HG03095 (cell line): ENCODE data around the gene IL1R1.

ENCODE experiments used
- ATAC-seq: cut with Tn5 transposase; IDR thresholded peaks from one replicate; pipeline ENCODE4 v1.9.1; 2021; ENCODE audit warnings: moderate library complexity; ENCODE audit not compliant: unreplicated experiment

Gene IL1R1

DNA sequence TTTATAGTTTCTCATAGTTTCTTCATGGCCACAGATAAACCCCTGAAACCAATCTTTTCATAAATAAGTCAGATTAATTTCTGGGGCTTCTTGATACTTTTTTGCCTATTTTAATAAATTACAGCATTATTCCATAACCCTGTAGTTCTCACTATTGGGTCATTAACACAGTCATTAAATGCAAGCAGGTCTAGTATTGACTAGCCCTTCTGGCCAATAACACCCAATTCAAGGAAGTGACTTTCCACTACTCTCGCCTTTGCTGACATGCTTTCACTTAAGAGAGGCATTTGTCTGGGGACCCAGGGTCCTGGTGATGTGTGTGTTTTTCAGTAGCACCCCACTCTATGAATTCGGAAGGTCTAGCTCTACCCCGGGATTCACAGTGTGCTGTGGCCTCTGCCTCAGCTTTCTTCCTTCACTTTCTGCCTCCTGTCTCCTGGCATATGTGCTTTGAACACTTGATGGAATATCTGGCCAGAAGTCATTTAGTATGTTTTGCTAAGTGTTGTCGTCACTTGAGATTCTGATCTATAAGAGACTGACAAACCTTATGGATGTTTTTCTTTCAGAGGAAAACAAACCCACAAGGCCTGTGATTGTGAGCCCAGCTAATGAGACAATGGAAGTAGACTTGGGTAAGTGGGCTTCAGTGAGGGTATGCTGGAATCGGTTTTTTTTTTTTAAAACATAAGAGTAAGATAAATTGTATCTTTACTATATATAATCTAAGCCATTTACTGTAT is 25.7 kb downstream of the IL1R1 start:
- no peak for ATAC-seq

DNA sequence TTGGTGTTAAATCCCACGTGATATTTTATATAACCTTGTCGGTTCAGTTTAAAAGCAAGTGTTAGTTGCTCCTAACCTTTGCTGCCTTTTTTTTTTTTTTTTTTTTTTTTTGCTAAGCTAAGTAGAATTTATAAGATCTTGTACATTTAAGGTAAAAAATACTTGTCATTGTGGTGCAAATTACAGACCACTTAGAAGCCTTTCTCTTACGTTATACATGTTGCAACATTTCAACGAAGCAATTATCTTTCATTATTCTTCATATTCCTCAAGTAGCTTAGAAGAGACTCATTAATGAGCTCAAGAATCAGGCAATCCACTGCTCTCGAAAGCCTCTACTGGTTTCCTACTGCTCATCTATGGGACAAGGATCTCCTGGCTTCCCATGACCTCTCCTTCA is 29.4 kb downstream of the IL1R1 start:
- no peak for ATAC-seq

DNA sequence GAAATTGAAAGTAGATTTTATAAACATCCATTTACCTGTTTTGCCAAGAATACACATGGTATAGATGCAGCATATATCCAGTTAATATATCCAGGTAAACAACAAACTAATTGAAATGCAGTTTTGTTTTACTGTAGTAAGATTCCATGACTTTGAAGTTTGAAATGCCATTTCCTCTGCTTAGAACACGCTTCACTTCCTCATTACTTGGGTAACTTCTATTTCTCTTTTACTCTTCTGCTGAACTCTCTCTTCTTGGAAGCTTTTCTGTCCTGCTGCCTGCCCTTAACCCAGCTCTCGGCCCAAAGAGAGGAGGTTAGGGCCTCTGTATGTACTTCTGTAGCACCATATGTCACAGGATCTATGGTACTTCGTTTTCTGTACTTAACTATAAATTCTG is 30.2 kb downstream of the IL1R1 start:
- ATAC-seq, result no peak

DNA sequence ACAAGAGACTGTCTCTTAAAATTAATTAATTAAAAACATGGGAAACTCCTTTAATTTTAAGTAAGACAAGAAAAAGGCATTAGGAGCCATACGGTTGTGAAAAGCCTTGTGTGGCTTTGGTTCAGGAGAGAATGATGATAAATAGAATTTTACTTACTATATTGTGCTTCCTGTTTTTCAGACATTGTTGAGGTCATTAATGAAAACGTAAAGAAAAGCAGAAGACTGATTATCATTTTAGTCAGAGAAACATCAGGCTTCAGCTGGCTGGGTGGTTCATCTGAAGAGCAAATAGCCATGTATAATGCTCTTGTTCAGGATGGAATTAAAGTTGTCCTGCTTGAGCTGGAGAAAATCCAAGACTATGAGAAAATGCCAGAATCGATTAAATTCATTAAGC is 33.6 kb downstream of the IL1R1 start:
- no peak for ATAC-seq

DNA sequence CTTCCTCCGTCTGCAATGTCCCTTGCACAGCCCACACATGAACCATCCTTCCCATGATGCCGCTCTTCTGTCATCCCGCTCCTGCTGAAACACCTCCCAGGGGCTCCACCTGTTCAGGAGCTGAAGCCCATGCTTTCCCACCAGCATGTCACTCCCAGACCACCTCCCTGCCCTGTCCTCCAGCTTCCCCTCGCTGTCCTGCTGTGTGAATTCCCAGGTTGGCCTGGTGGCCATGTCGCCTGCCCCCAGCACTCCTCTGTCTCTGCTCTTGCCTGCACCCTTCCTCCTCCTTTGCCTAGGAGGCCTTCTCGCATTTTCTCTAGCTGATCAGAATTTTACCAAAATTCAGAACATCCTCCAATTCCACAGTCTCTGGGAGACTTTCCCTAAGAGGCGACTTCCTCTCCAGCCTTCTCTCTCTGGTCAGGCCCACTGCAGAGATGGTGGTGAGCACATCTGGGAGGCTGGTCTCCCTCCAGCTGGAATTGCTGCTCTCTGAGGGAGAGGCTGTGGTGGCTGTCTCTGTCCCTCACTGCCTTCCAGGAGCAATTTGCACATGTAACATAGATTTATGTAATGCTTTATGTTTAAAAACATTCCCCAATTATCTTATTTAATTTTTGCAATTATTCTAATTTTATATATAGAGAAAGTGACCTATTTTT is 35.4 kb downstream of the IL1R1 start:
- ATAC-seq, result no peak

DNA sequence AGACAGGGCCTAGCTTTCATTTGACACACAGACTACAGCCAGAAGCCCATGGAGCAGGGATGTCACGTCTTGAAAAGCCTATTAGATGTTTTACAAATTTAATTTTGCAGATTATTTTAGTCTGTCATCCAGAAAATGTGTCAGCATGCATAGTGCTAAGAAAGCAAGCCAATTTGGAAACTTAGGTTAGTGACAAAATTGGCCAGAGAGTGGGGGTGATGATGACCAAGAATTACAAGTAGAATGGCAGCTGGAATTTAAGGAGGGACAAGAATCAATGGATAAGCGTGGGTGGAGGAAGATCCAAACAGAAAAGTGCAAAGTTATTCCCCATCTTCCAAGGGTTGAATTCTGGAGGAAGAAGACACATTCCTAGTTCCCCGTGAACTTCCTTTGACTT is 36.5 kb downstream of the IL1R1 start:
- no peak for ATAC-seq

DNA sequence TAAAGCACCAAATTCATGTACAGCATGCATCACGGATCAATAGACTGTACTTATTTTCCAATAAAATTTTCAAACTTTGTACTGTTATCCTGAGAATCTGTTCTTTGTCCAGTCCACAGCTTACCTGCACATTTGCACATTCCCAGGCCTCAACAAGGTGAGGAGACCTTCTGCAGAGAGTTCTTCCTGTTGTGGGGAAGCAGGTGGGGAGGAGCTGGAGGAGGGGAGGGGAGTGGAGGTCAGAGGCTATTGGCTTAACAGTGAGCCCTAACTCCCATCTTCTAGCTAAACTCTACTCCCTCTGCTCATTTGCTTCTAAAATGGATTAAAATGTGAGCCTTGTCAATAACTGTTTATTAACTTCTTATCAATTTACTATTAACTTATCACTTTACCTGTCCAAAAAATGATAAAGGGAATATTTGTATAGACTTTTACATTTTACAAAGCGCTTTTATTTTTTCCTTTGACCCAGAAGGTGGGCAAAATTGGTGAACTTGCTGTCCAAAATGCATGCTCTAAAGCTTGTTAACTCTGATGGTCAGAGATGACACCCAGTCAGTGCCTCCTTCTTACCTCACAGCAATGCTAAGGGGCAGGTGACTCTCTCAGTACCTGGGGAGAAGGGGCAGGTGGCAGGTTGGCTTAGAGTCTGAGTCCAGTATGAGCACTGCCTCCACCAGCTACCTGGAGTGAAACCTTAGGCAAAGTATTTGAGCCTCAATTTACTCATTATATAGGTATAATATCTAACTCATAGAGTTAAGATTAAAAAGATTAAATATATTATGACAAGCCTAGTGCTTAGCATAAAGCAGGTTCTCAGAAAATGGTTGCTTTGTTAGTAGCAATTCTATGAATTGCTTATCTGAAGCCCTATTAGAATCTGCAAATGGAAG is 37.5 kb downstream of the IL1R1 start:
- ATAC-seq, result no peak

DNA sequence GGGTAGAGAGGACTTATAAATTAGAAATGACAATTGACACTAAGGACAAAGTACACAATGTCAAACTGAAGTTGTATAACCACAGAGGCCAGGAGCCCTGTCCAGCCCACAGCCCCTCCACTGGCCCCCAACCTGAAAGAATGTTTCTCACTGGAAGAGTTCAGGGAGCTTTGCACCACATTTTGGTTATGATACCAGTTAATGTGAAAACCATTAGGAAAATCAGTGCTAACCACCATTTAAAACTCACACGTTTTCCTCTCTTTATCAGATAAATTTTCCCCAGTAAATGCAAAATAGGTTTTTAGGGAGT is 38.1 kb downstream of the IL1R1 start:
- no peak for ATAC-seq

DNA sequence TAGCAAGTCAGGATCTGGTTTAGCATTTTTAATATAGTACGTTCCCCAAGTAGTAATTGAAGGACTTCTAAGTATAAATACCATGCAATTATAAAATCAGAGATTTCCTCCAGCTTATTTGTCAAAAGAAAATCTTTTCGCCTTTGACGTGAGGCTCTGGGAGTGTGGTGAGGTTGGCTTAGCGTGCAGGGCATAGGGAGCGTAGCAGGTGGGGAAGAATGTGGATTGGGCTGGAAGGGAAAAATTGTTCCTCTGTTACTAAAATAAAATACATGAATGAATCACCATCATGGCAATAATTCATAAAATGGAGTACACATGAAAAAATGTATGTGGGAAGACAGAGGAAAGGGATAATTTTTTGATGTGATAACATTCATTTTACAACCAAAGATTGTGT is 38.8 kb downstream of the IL1R1 start:
- ATAC-seq, result no peak

DNA sequence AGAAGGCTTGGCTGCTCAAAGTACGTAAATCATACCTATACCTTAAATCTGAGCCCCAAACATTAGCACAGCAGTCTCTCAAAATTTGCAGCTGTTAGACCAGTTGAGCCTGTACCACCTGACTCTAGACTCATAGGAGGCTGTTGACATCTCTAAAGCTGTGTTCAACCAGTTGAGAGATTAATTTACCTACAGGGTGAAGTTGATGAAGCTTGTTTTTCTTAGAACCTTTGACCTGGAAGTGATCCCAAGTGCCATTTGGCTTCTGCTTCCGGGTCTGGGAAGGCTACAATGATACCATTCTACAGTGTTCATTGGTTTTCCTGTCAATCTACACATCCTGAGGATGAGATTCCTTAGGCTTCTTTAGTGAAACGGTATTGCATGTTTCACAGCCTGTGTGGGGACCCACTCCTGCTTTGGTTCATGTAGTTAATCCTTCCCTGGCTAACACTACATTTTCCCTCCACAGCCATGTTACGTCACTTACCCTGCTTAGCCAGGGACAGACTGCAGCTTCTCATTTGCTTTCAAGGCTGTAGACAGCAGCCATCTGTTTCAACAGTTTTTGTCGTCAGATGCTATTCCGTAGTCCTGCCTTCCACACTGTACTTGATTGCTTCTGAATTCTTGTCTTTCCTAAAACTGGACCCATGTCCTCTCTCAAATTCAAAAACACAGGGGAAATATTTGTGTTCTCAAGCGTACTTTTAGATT is 39.5 kb downstream of the IL1R1 start:
- no peak for ATAC-seq

DNA sequence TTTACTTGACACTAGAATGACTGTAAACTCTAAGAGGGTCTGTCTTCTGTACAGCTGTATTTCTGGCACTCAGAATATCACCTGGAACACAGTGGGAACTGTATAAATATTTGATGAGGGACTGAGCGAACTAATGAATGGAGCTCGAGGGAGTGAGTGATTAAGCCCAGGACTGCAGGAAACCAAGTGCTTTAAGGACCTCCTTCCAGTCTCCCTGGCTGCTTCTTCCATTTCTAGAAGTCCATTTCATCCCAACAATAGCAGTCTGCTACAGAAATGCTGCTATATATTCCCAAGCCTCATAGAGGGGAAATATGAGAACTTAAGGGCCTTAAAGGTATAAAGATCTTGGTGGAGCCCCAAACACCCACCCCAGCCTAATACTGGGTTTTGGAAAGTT is 41.5 kb downstream of the IL1R1 start:
- ATAC-seq, result no peak

DNA sequence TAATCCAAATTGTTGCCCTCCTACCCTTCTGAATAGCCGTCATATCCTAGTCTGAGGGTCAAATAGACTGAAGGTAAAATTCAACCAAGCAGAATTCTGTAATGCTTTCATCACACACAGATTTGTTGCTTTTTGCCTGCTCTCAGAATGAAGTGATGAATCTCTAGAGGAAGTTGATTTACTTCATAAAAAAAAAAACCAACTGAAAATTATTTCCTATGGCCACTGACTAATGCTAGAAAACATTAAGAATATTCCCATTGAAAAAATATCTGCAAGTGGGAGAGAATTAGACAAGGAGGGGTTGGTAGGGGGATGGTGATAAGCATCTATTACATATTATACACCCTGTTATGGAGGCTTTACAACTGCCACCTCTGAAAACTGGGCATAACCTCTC is 42.0 kb downstream of the IL1R1 start:
- ATAC-seq, result no peak

DNA sequence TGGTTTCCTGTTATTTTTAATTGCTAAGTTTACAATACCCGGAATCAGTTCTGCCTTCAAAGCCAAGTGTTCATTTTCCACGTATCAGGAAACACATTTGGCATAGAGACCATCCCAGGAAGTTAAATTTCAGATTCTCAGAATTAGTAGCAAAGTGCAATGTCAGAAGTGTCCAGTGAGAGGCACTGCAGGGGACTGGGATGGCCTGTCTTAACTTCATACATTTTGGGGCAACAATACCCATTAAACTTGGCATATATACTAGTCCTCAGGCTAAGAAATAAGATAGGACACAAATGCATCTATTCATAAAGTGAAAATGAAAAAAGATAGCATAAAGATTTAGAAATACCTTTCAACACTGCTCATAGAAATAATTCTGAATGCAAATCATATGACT is 42.8 kb downstream of the IL1R1 start:
- no peak for ATAC-seq

DNA sequence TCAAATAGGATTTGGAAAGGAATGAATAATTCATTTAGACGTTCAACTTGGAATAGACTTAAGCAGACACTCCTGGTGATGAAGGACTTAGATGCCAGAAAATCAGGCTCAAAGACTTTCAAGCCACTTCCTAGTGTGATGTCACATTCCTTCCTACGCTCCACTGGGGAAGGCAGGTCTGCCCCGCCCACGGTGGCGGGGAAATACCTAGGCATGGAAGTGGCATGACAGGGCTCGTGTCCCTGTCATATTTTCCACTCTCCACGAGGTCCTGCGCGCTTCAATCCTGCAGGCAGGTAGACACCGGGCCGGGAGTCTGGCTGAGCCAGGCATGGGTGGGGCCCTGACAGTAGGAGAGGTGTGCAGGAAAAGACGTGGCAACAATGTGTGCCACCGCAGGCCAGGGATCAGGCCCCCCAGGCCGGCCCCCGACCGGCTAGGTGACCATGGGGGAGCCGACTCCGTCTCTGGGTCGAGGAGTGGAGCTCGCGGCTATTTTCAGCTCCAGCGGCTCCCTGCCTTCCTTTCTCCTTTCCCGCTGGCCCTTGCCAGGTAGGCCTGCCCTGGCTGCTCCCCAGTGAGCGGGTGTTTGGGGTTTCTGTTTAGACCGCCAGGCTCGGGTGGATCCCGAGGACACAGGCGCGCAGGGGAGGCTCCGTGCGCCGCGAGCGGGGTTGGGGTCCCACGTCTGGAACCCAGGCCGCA is 44.4 kb downstream of the IL1R1 start, which contains the start of gene IL1RL2:
TSS of gene IL1RL2 (plus strand) at position 233 of the 705 bp plus-strand sequence. CDS start 845 bp downstream, outside the sequence.
- no peak for ATAC-seq

DNA sequence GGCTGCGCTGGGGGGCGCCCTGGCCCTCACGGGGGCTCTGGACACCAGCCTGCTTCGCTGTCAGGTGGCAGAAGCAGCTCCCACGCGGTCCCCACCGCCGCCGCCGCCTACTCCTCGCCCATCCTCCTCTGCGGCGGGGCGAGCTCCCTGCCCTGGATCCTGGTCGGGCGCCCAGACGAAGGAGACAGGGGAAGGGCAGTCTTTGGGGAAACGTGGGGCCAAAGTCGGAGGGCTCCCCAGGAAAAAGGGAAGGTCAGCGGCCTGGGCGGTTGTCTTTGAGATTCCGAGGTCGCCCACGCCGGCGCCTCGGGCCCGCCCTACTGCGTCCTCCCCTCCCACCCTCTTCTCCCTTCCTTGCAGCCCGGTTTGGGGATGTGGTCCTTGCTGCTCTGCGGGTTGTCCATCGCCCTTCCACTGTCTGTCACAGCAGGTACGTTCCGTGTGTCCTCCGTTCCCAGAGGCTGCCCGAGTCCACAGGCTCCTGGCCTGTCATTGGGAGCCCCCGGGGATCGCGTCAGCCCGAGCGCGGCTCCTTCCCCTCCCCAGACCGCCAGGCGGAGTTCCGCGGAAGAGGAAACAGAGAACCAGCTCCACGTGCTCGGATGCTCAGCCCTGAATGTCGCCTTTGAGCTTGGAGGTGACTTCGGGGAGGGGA is 45.1 kb downstream of the IL1R1 start:
- ATAC-seq, result no peak

DNA sequence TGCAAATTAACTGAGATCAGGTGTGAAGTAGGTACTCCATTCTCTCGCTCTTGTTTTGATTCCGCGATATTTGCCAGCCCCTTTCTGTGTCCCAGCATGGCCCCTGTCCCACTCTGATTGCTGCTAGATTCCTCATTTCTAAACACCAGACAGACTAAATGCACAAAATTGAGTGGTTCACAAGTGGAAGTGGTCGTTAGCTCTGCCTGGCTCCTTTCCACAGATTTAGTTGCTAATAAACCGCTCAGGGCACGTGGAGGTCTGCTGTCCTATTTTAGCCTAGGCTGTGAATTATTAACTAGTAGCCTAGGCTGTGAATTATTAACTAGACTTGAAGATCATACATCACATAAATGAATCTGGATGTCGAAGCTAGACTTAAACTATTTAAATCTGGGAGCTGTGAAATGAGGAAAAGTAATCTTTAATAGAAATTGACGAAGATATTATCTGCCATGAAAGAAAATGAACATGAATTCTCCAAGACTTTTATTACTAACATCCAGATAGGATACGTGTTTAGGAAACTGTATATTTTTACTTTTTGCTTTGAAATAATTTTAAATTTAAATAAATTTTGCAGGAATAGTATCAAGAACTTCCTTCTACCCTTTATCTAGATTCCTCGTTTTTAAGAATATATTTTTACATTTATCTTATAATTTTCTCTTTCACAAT is 48.0 kb downstream of the IL1R1 start:
- ATAC-seq, result no peak

DNA sequence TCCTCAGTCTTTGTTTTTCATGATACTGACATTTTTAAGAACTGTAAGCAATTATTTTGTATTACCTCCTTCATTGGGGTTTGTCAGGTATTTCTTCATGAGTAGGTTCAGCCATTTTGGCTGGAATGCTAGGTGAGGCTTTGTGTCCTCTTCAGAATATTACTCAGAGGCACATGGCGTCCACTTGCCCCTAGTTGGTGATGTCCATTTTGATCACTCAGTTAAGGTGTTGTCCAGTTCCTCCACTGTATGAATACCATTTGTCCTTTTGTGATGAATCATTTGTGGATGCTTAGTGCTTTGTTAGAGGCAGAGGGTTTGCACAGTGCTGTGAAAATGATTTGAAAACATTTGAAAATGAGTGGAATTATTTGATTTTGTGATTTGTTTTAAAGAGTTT is 49.0 kb downstream of the IL1R1 start:
- no peak for ATAC-seq

DNA sequence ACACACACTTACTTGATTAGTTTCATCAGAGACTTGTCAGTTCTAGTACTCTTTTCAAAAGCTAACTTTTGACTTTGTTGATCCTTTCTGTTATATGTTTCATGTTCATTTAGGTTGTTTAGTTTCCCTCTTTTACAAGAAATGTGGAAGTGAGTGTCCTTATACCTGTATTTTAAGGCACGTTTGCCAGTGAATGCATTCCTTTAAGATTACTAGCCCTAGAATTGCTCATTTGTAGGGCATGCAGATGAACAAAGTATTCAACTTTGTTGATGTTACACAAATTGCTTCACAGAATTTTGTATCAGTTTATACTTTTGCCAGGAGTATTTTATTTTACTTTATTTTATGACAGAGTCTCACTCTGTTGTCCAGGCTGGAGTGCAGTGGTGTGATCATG is 50.5 kb downstream of the IL1R1 start:
- no peak for ATAC-seq

DNA sequence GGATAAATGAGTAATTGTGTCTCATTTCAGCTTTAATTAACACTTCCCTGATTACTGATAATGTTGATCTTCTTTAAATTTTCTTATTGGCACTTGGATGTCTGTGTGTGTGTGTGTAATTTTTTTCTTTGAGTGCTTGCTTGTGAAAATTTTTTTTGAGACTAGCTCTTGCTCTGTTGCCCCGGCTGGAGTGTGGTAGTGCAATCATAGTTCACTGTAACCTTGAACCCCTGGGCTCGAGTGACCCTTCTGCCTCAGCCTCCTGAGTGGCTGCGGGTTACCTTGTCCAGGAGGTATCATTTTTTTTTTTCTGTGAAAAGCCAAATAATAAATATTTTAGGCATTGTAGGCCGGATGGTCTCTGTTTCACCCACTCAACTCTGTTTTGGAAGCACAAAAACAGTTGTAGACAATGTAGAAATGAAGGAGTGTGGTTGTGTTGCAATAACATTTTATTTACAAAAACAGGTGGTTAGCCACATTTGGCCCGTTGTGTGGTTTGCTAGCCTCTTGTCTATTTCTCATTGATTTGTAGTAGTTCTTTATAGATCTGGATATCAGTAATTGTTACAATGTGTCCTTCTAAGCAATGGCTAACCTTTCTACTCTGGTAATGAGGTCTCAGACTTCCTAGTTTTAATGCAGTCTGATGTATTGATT is 52.2 kb downstream of the IL1R1 start:
- ATAC-seq, result no peak
